ENCODE data around the gene RAD54L2. TPM values are rescaled to one million over a fixed set of nuclear protein-coding genes. Genes with fewer than 3 reads are reported as not detected.

RAD54L2 gene
- total and polyA plus RNA-seq, 2 of the 8 experiments (the other 6 are each of a cell fraction or from before 2014, with no cell fraction given) = 8.2 to 35.2 TPM

DNA sequence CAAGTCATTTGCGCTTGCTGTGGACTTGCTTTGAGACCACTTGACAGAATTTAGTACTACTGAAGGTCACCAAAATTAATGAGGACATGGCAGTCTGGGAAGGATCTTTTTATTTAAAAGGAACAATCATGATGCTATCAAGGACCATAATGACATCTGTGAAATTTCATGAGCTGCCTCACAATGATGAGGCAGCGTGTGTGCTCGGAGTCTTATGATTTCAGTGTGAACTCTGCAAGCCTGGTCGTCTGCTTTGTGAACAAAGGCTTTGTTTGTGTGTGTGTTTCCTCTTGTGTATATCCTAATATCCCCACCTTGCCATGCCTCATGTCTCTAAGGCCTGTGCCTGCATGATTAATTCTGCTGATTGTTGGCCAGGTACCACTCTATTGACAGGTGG is 46.7 kb downstream of the RAD54L2 start (continued):
- TF ChIP-seq, protein P1, sequence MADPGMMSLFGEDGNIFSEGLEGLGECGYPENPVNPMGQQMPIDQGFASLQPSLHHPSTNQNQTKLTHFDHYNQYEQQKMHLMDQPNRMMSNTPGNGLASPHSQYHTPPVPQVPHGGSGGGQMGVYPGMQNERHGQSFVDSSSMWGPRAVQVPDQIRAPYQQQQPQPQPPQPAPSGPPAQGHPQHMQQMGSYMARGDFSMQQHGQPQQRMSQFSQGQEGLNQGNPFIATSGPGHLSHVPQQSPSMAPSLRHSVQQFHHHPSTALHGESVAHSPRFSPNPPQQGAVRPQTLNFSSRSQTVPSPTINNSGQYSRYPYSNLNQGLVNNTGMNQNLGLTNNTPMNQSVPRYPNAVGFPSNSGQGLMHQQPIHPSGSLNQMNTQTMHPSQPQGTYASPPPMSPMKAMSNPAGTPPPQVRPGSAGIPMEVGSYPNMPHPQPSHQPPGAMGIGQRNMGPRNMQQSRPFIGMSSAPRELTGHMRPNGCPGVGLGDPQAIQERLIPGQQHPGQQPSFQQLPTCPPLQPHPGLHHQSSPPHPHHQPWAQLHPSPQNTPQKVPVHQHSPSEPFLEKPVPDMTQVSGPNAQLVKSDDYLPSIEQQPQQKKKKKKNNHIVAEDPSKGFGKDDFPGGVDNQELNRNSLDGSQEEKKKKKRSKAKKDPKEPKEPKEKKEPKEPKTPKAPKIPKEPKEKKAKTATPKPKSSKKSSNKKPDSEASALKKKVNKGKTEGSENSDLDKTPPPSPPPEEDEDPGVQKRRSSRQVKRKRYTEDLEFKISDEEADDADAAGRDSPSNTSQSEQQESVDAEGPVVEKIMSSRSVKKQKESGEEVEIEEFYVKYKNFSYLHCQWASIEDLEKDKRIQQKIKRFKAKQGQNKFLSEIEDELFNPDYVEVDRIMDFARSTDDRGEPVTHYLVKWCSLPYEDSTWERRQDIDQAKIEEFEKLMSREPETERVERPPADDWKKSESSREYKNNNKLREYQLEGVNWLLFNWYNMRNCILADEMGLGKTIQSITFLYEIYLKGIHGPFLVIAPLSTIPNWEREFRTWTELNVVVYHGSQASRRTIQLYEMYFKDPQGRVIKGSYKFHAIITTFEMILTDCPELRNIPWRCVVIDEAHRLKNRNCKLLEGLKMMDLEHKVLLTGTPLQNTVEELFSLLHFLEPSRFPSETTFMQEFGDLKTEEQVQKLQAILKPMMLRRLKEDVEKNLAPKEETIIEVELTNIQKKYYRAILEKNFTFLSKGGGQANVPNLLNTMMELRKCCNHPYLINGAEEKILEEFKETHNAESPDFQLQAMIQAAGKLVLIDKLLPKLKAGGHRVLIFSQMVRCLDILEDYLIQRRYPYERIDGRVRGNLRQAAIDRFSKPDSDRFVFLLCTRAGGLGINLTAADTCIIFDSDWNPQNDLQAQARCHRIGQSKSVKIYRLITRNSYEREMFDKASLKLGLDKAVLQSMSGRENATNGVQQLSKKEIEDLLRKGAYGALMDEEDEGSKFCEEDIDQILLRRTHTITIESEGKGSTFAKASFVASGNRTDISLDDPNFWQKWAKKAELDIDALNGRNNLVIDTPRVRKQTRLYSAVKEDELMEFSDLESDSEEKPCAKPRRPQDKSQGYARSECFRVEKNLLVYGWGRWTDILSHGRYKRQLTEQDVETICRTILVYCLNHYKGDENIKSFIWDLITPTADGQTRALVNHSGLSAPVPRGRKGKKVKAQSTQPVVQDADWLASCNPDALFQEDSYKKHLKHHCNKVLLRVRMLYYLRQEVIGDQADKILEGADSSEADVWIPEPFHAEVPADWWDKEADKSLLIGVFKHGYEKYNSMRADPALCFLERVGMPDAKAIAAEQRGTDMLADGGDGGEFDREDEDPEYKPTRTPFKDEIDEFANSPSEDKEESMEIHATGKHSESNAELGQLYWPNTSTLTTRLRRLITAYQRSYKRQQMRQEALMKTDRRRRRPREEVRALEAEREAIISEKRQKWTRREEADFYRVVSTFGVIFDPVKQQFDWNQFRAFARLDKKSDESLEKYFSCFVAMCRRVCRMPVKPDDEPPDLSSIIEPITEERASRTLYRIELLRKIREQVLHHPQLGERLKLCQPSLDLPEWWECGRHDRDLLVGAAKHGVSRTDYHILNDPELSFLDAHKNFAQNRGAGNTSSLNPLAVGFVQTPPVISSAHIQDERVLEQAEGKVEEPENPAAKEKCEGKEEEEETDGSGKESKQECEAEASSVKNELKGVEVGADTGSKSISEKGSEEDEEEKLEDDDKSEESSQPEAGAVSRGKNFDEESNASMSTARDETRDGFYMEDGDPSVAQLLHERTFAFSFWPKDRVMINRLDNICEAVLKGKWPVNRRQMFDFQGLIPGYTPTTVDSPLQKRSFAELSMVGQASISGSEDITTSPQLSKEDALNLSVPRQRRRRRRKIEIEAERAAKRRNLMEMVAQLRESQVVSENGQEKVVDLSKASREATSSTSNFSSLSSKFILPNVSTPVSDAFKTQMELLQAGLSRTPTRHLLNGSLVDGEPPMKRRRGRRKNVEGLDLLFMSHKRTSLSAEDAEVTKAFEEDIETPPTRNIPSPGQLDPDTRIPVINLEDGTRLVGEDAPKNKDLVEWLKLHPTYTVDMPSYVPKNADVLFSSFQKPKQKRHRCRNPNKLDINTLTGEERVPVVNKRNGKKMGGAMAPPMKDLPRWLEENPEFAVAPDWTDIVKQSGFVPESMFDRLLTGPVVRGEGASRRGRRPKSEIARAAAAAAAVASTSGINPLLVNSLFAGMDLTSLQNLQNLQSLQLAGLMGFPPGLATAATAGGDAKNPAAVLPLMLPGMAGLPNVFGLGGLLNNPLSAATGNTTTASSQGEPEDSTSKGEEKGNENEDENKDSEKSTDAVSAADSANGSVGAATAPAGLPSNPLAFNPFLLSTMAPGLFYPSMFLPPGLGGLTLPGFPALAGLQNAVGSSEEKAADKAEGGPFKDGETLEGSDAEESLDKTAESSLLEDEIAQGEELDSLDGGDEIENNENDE (IDR thresholded peaks at IDR 0.05; ENCODE audit: insufficient replicate concordance, low read length) = no peak
- TF ChIP-seq JUND (IDR thresholded peaks at IDR 0.05; ENCODE audit: low read length) = no peak
- TF ChIP-seq SUZ12 (IDR thresholded peaks at IDR 0.05; ENCODE audit: low read length) = no peak
- no peak for TF ChIP-seq PHF8 (conservative IDR thresholded peaks at IDR 0.05; ENCODE audit: low read depth, low read length)
- no peak for TF ChIP-seq GTF2F1 (IDR thresholded peaks at IDR 0.05; ENCODE audit: borderline replicate concordance, low read depth, low read length)
- no peak for TF ChIP-seq YY1 (IDR thresholded peaks at IDR 0.05; ENCODE audit: low read depth, low read length)
- no peak for TF ChIP-seq NANOG (IDR thresholded peaks at IDR 0.05; ENCODE audit: insufficient read depth, low read depth, low read length, poor library complexity, severe bottlenecking)
- no peak for TF ChIP-seq TCF12 (IDR thresholded peaks at IDR 0.05; ENCODE audit: low read depth, low read length)
- TF ChIP-seq, protein P2, sequence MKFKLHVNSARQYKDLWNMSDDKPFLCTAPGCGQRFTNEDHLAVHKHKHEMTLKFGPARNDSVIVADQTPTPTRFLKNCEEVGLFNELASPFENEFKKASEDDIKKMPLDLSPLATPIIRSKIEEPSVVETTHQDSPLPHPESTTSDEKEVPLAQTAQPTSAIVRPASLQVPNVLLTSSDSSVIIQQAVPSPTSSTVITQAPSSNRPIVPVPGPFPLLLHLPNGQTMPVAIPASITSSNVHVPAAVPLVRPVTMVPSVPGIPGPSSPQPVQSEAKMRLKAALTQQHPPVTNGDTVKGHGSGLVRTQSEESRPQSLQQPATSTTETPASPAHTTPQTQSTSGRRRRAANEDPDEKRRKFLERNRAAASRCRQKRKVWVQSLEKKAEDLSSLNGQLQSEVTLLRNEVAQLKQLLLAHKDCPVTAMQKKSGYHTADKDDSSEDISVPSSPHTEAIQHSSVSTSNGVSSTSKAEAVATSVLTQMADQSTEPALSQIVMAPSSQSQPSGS (IDR thresholded peaks at IDR 0.05; ENCODE audit: low read length) = no peak
- no peak for TF ChIP-seq CREB1 (IDR thresholded peaks at IDR 0.05)
- no peak for TF ChIP-seq CHD1 (IDR thresholded peaks at IDR 0.05; ENCODE audit: low read depth, low read length)
